22Rv1 (cell line): Measurements from ENCODE around the gene PRSS33.
A peak's percentile ranks its signal among the peaks of the same experiment; 100 is the strongest.

ENCODE experiments used
- H3K27ac ChIP-seq: fragments of 450-650 bp; 2 replicates; pipeline ENCODE4 v1.5.1; 2017
- CTCF ChIP-seq: fragments of 450-650 bp; IDR thresholded peaks from 2 replicates; pipeline ENCODE4 v1.5.1; 2017; ENCODE audit warnings: mild to moderate bottlenecking
- ZFX ChIP-seq: fragments of 450-650 bp; IDR thresholded peaks from 2 replicates; pipeline ENCODE4 v1.6.1; 2017; ENCODE audit warnings: antibody characterized with exemption, borderline replicate concordance

PRSS33 gene

GRCh38 chr16:2787406-2787805 is at the start of gene PRSS33:
PRSS33 (minus strand) TSS chr16:2787560; CDS start chr16:2786547, 1,013 bp downstream.
- TF ChIP-seq ZFX, result no peak
- H3K27ac ChIP-seq, result no peak within 1 kb of the TSS

GRCh38 chr16:2836646-2837508 is 49.5 kb upstream of the PRSS33 start:
- TF ChIP-seq ZFX (no peak), CTCF (no peak)
- H3K27ac ChIP-seq, result no peak overlapping the region

GRCh38 chr16:2835638-2836493 is 48.5 kb upstream of the PRSS33 start:
- TF ChIP-seq ZFX (no peak), CTCF (no peak)
- no peak overlapping the region for H3K27ac ChIP-seq

GRCh38 chr16:2834968-2835367 is 47.6 kb upstream of the PRSS33 start:
- TF ChIP-seq CTCF (no peak), ZFX (no peak)
- H3K27ac ChIP-seq, result no peak overlapping the region

- H3K27ac ChIP-seq, result no peak overlapping the region
- no peak for TF ChIP-seq ZFX
- no peak for TF ChIP-seq CTCF
Measured at GRCh38 chr16:2833776-2834175, 46.4 kb upstream of the PRSS33 start.

GRCh38 chr16:2831203-2831602 is 43.8 kb upstream of the PRSS33 start:
- no peak overlapping the region for H3K27ac ChIP-seq
- TF ChIP-seq CTCF, result no peak
- TF ChIP-seq ZFX, result no peak

GRCh38 chr16:2830355-2830695 is 43.0 kb upstream of the PRSS33 start:
- H3K27ac ChIP-seq, result peak overlapping the region; percentile 94
- TF ChIP-seq ZFX, result no peak
- no peak for TF ChIP-seq CTCF
